Stimulated activated naive B cell treated with anti-CD40 and anti-IgM and Interleukin-4, amounts not matched to agents 10 μg/mL and 1 μg/mL and 100 μg/mL, for 72 hours (primary cell): ENCODE results near the gene METTL25B.
"Not testable (repeated sequence)": the region's sequence is repeated elsewhere in the genome, so short reads cannot be mapped to it uniquely, and the experiment has no call there.

ENCODE experiments used
- ATAC-seq, 2 donors: fragments of 150-1000 bp; cut with Tn5 transposase; replicated peaks; 2 replicates each; pipeline ENCODE4 v1.10.0; 2021; ENCODE audit warnings: moderate library complexity in 1 of 2
- DNase-seq: peaks from one replicate; pipeline ENCODE4 v3.0.0; 2021
- H3K27ac Mint-ChIP-seq: one replicate; pipeline ENCODE4 v1.8.0; 2022; ENCODE audit warnings: mild to moderate bottlenecking, mixed read lengths
- H3K27me3 Mint-ChIP-seq, 2 donors: one replicate each; pipeline ENCODE4 v1.8.0; 2022; ENCODE audit warnings: mixed read lengths in 2 of 2
- H3K36me3 Mint-ChIP-seq, 2 donors: one replicate each; pipeline ENCODE4 v1.8.0; 2022; ENCODE audit warnings: mixed read lengths in 2 of 2, mild to moderate bottlenecking in 1 of 2
- H3K4me1 Mint-ChIP-seq, 2 donors: one replicate each; pipeline ENCODE4 v1.8.0; 2022; ENCODE audit warnings: mixed read lengths in 2 of 2, mild to moderate bottlenecking in 1 of 2
- H3K4me3 Mint-ChIP-seq, 2 donors: one replicate each; pipeline ENCODE4 v1.8.0; 2022; ENCODE audit warnings: mild to moderate bottlenecking in 2 of 2, mixed read lengths in 2 of 2, moderate library complexity in 1 of 2
- H3K9me3 Mint-ChIP-seq, 2 donors: one replicate each; pipeline ENCODE4 v1.8.0; 2022; ENCODE audit warnings: mixed read lengths in 2 of 2, mild to moderate bottlenecking in 1 of 2

METTL25B gene

DNA sequence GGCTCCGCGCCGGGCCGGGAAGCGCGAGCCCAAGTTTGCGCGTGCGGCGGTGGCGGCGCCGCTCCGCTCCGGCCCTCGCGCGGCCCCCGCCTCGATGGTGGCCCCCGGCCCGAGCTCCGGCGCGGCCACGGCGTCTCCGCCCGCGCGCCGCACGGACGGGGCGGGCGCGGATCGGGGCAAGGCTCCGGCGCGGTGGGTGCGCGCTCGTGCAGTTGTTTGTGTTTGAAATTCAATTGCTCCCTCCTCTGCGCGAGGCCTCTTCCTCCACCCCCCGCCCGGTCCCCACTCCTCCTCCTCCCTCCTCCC is 23.1 kb downstream of the METTL25B start, which contains the start of gene HDGF:
Gene HDGF (minus strand): TSS at position 225 of the 306 bp plus-strand sequence. CDS start 246 bp downstream, outside the sequence.
- peak within 1 kb of the TSS; percentile 79 to 94 for H3K4me3 Mint-ChIP-seq
- ATAC-seq (no peak), DNase-seq (no peak)
- H3K36me3 Mint-ChIP-seq: peaks cover 19 to 41% of the 10 kb centered on the region in 2 donors
- peak within 1 kb of the TSS; percentile 97 for H3K27ac Mint-ChIP-seq
- H3K27me3 Mint-ChIP-seq: no peaks in the 10 kb centered on the region
- peaks cover 46 to 63% of the 10 kb centered on the region in 2 donors for H3K4me1 Mint-ChIP-seq
- no peaks in the 10 kb centered on the region for H3K9me3 Mint-ChIP-seq

DNA sequence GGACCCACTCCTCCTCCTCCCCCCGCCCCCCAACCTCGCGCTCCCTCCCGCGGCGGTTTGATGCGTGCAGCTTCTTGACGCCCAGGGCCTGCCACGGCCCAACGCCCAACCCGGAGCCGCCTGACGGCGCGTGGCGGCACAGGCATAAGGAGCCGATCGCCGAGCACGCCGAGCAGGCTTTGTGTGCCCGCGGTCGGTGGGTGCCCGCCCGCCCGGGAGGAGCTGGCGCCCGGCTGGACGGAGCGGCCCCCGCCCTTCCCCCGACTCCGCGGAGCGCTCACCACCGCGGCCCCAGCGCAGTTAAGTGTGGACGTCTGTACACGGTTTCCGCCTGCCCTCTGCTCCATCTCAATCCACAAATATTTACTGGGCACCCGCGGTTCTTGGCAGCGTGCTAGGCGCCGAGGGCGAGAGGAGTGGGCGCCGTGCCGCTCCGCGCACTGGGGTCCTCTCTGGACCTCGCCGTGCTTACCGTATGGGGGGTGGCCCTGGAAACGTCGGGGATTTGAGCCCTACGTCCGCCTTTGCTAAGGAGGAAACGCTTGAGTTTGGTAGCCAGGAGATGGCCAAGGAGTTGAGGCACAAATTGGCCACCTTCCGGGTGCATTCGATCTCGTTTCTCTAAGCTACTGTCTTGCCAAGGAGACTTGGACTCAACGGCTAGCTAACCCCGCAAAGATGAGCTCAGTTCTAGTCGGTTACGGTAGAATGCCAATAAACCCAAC is 23.6 kb downstream of the METTL25B start:
- peak; percentile 79 to 83 for ATAC-seq
- H3K4me3 Mint-ChIP-seq: peak overlapping the region; percentile 79 to 94
- H3K4me1 Mint-ChIP-seq: peaks cover 44 to 57% of the 10 kb centered on the region in 2 donors
- H3K27ac Mint-ChIP-seq: peak overlapping the region; percentile 97
- peak; percentile 91 for DNase-seq
- no peaks in the 10 kb centered on the region for H3K9me3 Mint-ChIP-seq
- no peaks in the 10 kb centered on the region for H3K27me3 Mint-ChIP-seq
- peaks cover 19 to 37% of the 10 kb centered on the region in 2 donors for H3K36me3 Mint-ChIP-seq

DNA sequence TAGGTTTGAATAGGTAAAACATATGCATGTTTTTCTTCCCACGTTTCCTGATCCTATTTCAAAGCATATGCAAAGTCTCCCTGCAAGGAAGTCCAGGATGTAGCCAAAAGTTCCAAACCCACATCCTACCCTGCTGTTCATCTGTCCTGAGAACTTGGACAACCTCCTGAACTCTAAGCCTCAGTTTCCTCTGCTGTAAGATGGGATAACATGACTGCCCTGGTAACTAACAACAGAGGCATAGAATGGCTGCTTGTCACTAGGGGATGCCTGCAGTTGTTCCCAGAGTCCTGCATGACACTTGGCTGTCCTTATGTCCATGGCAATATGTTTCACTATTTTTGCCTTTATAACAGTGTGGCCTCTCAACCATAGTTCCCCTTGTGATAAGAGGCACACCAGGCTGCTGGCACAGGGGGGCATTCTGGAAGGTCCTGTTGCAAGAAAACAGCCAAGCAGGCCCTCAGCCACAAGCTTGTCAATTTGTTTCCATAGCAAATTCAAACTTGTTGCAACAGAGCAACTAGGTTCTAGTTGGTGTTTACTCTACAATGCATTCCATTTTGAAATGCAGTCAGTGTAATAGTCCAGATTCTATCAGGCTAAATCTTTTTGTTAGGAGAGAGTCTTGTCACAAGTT is 24.7 kb downstream of the METTL25B start:
- no peak for DNase-seq
- H3K27ac Mint-ChIP-seq: peak overlapping the region; percentile 52
- H3K4me1 Mint-ChIP-seq: peaks cover 36 to 48% of the 10 kb centered on the region in 2 donors
- no peaks in the 10 kb centered on the region for H3K27me3 Mint-ChIP-seq
- peaks cover 16 to 30% of the 10 kb centered on the region in 2 donors for H3K36me3 Mint-ChIP-seq
- H3K4me3 Mint-ChIP-seq: peak overlapping the region; percentile 79 to 94
- no peaks in the 10 kb centered on the region for H3K9me3 Mint-ChIP-seq
- no peak for ATAC-seq

DNA sequence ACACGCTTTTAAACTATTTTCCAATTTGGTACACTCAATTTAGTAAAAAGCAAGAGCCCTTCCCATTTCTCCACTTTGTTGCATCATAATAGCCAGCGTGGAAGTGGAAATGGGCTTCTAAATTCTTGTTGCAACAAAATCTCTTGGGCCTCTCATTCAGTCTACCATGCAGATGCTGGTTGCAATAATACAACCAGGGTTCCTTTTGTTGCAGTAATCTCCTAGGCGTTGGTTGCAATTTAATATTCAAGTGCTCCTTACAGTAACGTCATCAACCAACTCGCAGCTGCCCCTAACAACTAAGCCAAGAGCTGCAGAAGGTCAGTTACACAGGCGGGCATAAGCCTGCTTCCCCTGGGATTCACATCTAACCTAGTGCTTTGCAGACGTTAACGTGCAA is 25.9 kb downstream of the METTL25B start:
- Mint-ChIP-seq H3K27ac (no peak overlapping the region), H3K36me3 (peaks cover 8 to 20% of the 10 kb centered on the region in 2 donors), H3K4me1 (peaks cover 25 to 39% of the 10 kb centered on the region in 2 donors), H3K27me3 (no peaks in the 10 kb centered on the region), H3K4me3 (no peak overlapping the region), H3K9me3 (no peaks in the 10 kb centered on the region)
- DNase-seq (no peak), ATAC-seq (no peak)

DNA sequence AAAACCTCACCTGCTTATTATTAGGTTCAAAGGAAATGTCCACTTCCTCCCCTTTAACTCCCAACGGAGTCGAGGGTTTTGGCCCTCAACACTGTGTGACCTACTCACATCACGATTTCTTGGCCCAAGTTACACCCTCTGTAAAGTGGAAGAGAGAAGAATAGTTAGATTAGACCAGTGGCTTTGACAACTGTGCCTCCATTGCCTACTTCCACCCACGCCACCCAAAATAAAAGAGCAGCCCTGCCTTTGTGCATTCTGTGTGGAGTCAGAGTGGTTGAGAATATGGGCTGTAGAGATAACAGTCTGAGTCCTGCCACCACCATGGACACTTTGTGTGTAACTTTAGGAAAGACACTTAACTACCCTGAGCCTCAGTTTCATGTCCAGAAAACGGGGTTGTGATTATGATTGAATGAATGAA is 27.3 kb downstream of the METTL25B start:
- no peaks in the 10 kb centered on the region for H3K27me3 Mint-ChIP-seq
- DNase-seq (no peak), ATAC-seq (peak in 1 of 2 donors; percentile 26)
- peaks cover 14 to 29% of the 10 kb centered on the region in 2 donors for H3K4me1 Mint-ChIP-seq
- peaks cover 3 to 8% of the 10 kb centered on the region in 2 donors for H3K36me3 Mint-ChIP-seq
- H3K27ac Mint-ChIP-seq: peak overlapping the region; percentile 51
- H3K9me3 Mint-ChIP-seq: no peaks in the 10 kb centered on the region
- peak overlapping the region in 1 of 2 donors; percentile 1 for H3K4me3 Mint-ChIP-seq

DNA sequence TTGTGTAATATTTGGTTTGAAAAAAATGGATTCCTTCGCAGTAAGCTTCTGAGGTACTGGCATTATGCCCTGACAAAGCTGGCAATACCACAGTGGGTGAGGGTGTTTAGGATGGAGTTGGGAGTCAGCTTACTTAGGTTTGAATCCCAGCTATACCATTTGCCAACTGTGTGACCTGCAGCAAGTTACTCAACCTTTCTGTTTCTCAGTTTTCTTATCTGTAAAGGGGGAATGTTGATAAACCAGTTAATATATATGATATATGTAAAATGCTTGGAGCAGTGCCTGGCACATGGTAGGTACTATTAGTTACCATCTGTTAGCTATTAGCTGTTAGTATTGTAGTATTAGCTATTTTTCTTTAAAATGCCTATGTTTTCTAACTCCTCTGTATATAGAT is 28.1 kb downstream of the METTL25B start:
- no peaks in the 10 kb centered on the region for H3K9me3 Mint-ChIP-seq
- ATAC-seq: no peak
- H3K27ac Mint-ChIP-seq: no peak overlapping the region
- H3K27me3 Mint-ChIP-seq: no peaks in the 10 kb centered on the region
- H3K36me3 Mint-ChIP-seq: peaks cover 3 to 4% of the 10 kb centered on the region in 2 donors
- no peak for DNase-seq
- H3K4me3 Mint-ChIP-seq: no peak overlapping the region
- peaks cover 14 to 29% of the 10 kb centered on the region in 2 donors for H3K4me1 Mint-ChIP-seq

DNA sequence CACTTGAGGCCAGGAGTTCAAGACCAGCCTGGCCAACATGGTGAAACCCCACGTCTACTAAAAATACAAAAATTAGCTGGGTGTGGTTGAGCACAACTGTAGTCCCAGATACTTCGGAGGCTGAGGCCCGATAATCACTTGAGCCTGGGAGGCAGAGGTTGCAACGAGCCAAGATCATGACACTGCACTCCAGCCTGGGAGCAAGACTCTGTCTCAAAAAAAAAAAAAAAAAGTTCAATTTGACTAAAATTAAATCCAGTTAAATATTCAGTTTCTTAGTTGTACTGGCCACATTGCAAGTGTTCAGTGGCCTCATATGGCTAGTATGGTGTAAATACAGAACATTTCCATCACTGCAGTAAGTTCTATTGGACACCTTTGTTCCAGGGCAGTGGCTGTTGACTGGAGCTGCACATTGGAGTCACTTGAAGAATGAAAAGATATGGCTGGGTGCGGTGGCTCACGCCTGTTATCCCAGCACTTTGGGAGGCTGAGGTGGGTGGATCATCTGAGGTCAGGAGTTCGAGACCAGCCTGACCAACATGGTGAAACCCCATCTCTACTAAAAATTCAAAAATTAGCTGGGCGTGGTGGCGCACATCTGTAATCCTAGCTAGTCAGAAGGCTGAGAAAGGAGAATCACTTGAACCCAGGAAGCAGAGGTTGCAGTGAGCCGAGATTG is 29.4 kb downstream of the METTL25B start:
- DNase-seq, H3K27ac Mint-ChIP-seq, H3K27me3 Mint-ChIP-seq, H3K9me3 Mint-ChIP-seq, H3K36me3 Mint-ChIP-seq, H3K4me3 Mint-ChIP-seq, ATAC-seq: not testable (repeated sequence)
- H3K4me1 Mint-ChIP-seq: peaks cover 13 to 26% of the 10 kb centered on the region in 2 donors

DNA sequence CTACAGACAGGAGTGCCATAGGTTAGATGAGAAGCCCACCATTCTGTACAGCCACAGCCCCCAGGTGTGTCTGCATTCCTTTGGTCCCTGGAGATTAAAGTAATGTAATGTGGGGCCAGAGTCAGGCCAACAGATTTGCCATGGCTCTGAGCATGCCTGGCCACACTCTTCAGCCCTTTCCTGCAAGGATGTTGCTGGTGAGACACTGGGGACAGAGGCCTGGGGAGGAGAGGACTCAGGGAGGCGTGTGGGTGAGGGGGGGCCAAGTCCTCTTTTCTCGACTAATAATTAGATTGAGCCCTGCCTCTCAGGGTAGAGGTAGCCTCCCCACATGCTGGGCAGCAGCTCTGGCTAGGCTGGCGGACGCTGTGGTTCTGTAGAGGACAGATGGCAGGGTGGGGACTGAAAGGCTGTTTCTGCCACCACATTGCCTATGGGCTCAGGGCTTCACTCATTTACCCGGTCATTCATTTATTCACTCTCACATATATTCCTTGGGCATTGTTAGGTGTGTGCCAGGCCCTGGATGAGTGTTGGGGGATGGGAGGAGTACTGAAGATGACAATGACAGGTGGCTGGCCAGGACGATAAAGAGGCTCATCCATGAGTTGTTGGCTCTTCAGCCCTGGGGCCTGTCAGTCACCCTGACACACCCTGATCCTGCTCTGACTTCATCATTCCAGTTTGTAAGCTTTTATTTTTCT is 32.0 kb downstream of the METTL25B start:
- H3K27ac Mint-ChIP-seq: no peak overlapping the region
- DNase-seq (no peak), ATAC-seq (no peak)
- H3K4me1 Mint-ChIP-seq: peaks cover 4 to 11% of the 10 kb centered on the region in 2 donors
- no peak overlapping the region for H3K4me3 Mint-ChIP-seq
- H3K27me3 Mint-ChIP-seq: no peaks in the 10 kb centered on the region
- H3K36me3 Mint-ChIP-seq: peaks cover 0 to 4% of the 10 kb centered on the region in 2 donors
- no peaks in the 10 kb centered on the region for H3K9me3 Mint-ChIP-seq

DNA sequence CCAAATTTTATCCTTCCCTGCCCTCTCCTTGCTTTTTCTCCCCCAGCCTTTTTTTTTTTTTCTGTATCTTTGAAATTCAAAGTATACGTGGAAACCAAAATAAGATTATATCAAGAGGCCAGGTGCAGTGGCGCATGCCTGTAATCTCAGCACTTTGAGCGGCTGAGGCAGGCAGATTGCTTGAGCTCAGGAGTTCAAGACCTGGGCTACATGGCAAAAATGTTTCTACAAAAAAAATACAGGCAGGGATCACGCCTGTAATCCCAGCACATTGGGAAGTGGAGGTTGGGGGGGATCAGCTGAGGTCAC is 32.5 kb downstream of the METTL25B start:
- Mint-ChIP-seq H3K27me3 (no peaks in the 10 kb centered on the region), H3K4me3 (no peak overlapping the region), H3K36me3 (peaks cover 0 to 4% of the 10 kb centered on the region in 2 donors), H3K4me1 (peaks cover 1 to 8% of the 10 kb centered on the region in 2 donors), H3K9me3 (no peaks in the 10 kb centered on the region), H3K27ac (no peak overlapping the region)
- ATAC-seq (no peak), DNase-seq (no peak)

DNA sequence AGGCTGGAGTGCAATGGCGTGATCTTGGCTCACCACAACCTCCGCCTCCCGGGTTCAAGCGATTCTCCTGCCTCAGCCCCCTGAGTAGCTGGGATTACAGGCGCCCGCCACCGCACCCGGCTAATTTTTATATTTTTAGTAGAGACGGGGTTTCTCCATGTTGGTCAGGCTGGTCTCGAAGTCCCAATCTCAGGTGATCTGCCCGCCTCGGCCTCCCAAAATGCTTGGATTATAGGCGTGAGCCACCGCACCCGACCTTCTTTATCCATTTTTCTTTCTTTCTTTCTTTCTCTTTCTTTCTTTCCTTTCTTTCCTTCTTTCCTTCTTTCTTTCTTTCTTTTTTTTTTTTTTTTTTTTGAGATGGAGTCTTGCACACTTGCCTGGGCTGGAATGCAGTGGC is 36.9 kb downstream of the METTL25B start:
- ATAC-seq, H3K4me3 Mint-ChIP-seq, H3K27ac Mint-ChIP-seq, H3K9me3 Mint-ChIP-seq, H3K27me3 Mint-ChIP-seq, DNase-seq: not testable (repeated sequence)
- H3K36me3 Mint-ChIP-seq: peaks cover 4 to 22% of the 10 kb centered on the region in 2 donors
- peaks cover 16 to 29% of the 10 kb centered on the region in 2 donors for H3K4me1 Mint-ChIP-seq

DNA sequence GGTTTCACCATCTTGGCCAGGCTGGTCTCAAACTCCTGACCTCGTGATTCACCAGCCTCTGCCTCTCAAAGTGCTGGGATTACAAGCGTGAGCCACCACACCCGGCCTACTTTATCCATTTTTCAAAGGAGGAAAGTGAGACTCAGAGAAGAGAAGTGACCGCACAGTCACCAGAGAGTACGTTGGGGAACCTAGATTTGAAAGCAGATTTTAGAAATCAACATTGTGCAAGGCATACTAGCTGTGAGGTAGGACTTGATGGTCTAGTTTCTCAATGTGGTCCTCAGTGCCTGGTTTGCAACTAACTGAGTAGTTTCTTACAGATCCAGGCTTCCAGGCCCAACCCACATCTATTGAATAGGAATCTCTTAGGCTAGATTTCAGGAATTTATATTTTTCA is 37.4 kb downstream of the METTL25B start:
- DNase-seq (no peak), ATAC-seq (no peak)
- Mint-ChIP-seq H3K27ac (no peak overlapping the region), H3K9me3 (no peaks in the 10 kb centered on the region), H3K4me1 (peaks cover 18 to 35% of the 10 kb centered on the region in 2 donors), H3K36me3 (peaks cover 8 to 23% of the 10 kb centered on the region in 2 donors), H3K27me3 (no peaks in the 10 kb centered on the region), H3K4me3 (peak overlapping the region; percentile 29 to 53)

DNA sequence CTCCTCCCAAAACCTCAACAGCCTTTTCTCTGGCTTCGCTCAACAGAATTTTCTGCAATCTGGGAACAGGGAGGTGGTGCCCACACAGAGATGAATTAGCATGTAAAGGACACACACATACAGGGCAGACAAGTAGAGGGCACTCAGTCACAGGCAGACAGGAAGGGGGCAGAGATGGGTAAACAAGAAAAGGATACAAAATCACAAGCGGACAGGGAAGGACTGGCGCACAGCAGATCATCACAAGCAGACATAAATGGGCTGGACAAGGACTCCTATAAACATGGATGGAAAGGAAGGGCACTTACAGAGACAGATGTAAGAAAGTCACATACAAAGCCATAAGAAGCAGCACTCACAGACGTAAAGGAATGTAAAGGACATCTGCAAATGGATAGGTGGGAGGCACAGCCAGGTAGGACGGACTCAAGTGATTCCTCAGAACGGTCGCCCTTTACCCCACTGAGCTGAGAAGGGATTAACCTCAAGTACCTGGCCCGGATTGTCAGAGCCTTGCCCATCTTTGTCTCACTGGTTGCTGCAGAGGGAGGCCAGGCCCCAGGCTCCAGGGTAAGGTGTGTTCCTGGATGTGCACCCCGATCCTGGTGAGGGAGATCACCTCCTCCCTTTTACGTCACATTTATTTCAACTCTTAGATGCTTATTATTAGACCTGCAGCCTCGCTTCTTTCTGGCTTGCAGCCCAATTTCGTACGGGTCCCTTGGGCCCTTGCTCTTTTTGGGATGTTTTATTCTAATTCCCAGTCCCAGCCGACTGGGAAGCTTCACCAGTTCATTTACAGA is 38.2 kb downstream of the METTL25B start:
- peak; percentile 22 to 23 for ATAC-seq
- Mint-ChIP-seq H3K27ac (no peak overlapping the region), H3K27me3 (no peaks in the 10 kb centered on the region)

DNA sequence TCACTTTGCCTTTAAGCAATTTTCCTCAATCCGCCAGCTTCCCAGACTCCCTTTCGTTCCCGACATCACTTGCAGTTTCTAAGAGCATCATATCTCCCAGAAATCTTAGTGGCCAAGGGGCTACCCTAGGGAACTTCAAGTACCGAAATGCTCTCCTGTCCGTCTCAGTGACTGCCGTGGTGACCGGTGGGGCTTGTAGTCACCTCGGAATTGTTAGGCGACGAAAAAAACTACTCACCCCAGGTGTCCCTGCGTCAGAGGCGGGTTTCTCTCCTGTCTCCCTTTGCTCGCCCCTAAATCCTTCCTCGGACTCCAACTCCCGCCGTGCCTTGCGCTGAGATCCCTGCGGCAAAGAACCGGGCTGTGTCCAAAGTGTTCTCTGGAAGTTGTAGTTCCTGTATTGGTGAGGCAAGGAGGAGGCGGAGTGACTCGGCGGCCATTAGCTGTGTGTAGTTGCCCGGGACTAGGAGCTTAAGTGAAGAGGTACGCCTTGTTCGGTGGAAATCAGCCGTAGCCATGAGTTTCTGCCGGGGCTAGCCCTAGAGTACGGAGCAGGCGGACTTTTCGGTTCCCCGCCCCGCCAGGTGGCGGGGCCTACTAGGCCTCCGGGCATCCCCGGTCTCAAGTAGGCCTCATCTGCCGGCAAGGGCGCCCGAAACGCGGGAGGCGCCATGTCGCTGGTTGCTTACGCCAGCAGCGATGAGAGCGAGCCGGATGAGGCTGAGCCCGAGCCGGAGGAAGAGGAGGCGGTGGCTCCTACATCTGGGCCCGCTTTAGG is 39.0 kb downstream of the METTL25B start, which contains the start of gene PRCC:
Gene PRCC (plus strand): TSS at position 435 of the 778 bp plus-strand sequence. CDS start 237 bp downstream, at position 672.
- H3K36me3 Mint-ChIP-seq: peaks cover 17 to 31% of the 10 kb centered on the region in 2 donors
- H3K27me3 Mint-ChIP-seq: no peaks in the 10 kb centered on the region
- peaks cover 25 to 47% of the 10 kb centered on the region in 2 donors for H3K4me1 Mint-ChIP-seq
- no peak within 1 kb of the TSS for H3K4me3 Mint-ChIP-seq
- H3K27ac Mint-ChIP-seq: no peak within 1 kb of the TSS
- DNase-seq (peak; percentile 98), ATAC-seq (peak; percentile 93 to 97)
- no peaks in the 10 kb centered on the region for H3K9me3 Mint-ChIP-seq

More for the DNA sequence above, 38.2 kb downstream of the METTL25B start:
- Mint-ChIP-seq H3K4me1 (peaks cover 25 to 43% of the 10 kb centered on the region in 2 donors), H3K4me3 (no peak overlapping the region), H3K36me3 (peaks cover 16 to 31% of the 10 kb centered on the region in 2 donors), H3K9me3 (no peaks in the 10 kb centered on the region)
- DNase-seq: no peak
